Neural cell (in vitro differentiated cells): ENCODE data around the gene C1QTNF4. TPM values are rescaled to one million over a fixed set of nuclear protein-coding genes. Genes with fewer than 3 reads are reported as not detected.

Experiments used
- H2AFZ ChIP-seq: fragments of 200-600, 300-800 bp; sonication (generic), shearing (Covaris generic); 2 replicates; pipeline ENCODE4 v1.6.0; 2014; ENCODE audit warnings: low read depth, mild to moderate bottlenecking, antibody characterized with exemption, low read length, moderate library complexity
- H3F3A ChIP-seq: fragments of 200-600 bp; shearing (Covaris generic); 2 replicates; pipeline ENCODE4 v1.6.1; 2016; ENCODE audit warnings: mild to moderate bottlenecking, moderate library complexity, mixed read lengths, antibody characterized with exemption, low read length; ENCODE audit not compliant: insufficient read depth, poor library complexity, severe bottlenecking
- H3K27ac ChIP-seq: fragments of 200-600, 300-800 bp; sonication (generic), shearing (Covaris generic); 2 replicates; pipeline ENCODE4 v1.5.1; 2014; ENCODE audit warnings: mild to moderate bottlenecking, low read length, moderate library complexity
- H3K27me3 ChIP-seq: fragments of 300-800, 200-600 bp; sonication (generic), shearing (Covaris generic); 2 replicates; pipeline ENCODE4 v1.6.0; 2014; ENCODE audit warnings: mild to moderate bottlenecking, low read depth, low read length, moderate library complexity; ENCODE audit not compliant: insufficient read depth
- H3K36me3 ChIP-seq: fragments of 300-800, 200-600 bp; sonication (generic), shearing (Covaris generic); 2 replicates; pipeline ENCODE4 v1.5.1; 2014; ENCODE audit warnings: mild to moderate bottlenecking, antibody characterized with exemption, low read length, moderate library complexity; ENCODE audit not compliant: insufficient read depth
- H3K4me2 ChIP-seq: fragments of 300-800, 200-600 bp; sonication (generic), shearing (Covaris generic); 2 replicates; pipeline ENCODE4 v1.6.0; 2014; ENCODE audit warnings: mild to moderate bottlenecking, low read length
- H3K4me3 ChIP-seq: fragments of 300-800, 200-600 bp; sonication (generic), shearing (Covaris generic); 2 replicates; pipeline ENCODE4 v1.5.1; 2014; ENCODE audit warnings: mild to moderate bottlenecking, low read length, moderate library complexity
- H3K79me2 ChIP-seq: fragments of 200-600 bp; shearing (Covaris generic); replicated peaks from 2 replicates; pipeline ENCODE4 v1.6.0; 2014; ENCODE audit warnings: mild to moderate bottlenecking, low read length, moderate library complexity; ENCODE audit not compliant: insufficient read depth
- H3K9ac ChIP-seq: fragments of 300-800, 200-600 bp; sonication (generic), shearing (Covaris generic); 2 replicates; pipeline ENCODE4 v1.6.1; 2016; ENCODE audit warnings: mild to moderate bottlenecking, low read length, mixed read lengths
- H3K9me2 ChIP-seq: fragments of 200-600 bp; shearing (Covaris generic); 2 replicates; pipeline ENCODE4 v1.6.1; 2016; ENCODE audit warnings: mild to moderate bottlenecking, low read length, mixed read lengths; ENCODE audit not compliant: insufficient read depth
- H3K9me3 ChIP-seq: fragments of 200-600, 300-800 bp; sonication (generic), shearing (Covaris generic); 2 replicates; pipeline ENCODE4 v1.6.1; 2016; ENCODE audit warnings: mild to moderate bottlenecking, mixed run types, low read length, moderate library complexity, mixed read lengths
- H4K20me1 ChIP-seq: fragments of 200-600 bp; shearing (Covaris generic); 2 replicates; pipeline ENCODE4 v1.6.1; 2016; ENCODE audit warnings: mild to moderate bottlenecking, mixed run types; ENCODE audit not compliant: insufficient read depth
- CTCF ChIP-seq: fragments of 450-650 bp; IDR thresholded peaks from 2 replicates; pipeline ENCODE4 v1.5.1; 2014; ENCODE audit warnings: antibody characterized with exemption, mild to moderate bottlenecking, moderate library complexity; ENCODE audit not compliant: poor library complexity, severe bottlenecking
- EP300 ChIP-seq: fragments of 450-650 bp; conservative IDR thresholded peaks from 2 replicates; pipeline ENCODE4 v1.6.1; 2014; ENCODE audit warnings: antibody characterized with exemption, mild to moderate bottlenecking, moderate library complexity; ENCODE audit not compliant: poor library complexity, severe bottlenecking
- EZH2 ChIP-seq: fragments of 200-600, 300-800 bp; shearing (Covaris generic), sonication (generic); IDR thresholded peaks from 2 replicates; pipeline ENCODE4 v1.6.1; 2014; ENCODE audit warnings: antibody characterized with exemption, low read length, borderline replicate concordance, mild to moderate bottlenecking; ENCODE audit not compliant: insufficient read depth, poor library complexity, severe bottlenecking
- MXI1 ChIP-seq: fragments of 450-650 bp; conservative IDR thresholded peaks from 2 replicates; pipeline ENCODE4 v1.6.1; 2014; ENCODE audit warnings: antibody characterized with exemption, mild to moderate bottlenecking; ENCODE audit not compliant: poor library complexity, severe bottlenecking
- POLR2AphosphoS5 ChIP-seq: IDR thresholded peaks from 2 replicates; pipeline ENCODE4 v1.6.1; 2012
- RAD21 ChIP-seq: fragments of 450-650 bp; conservative IDR thresholded peaks from 2 replicates; pipeline ENCODE4 v1.6.1; 2014; ENCODE audit warnings: antibody characterized with exemption, mild to moderate bottlenecking, moderate library complexity
- REST ChIP-seq: IDR thresholded peaks from 2 replicates; pipeline ENCODE4 v1.6.1; 2012; ENCODE audit warnings: borderline replicate concordance
- SMC3 ChIP-seq: fragments of 450-650 bp; conservative IDR thresholded peaks from 2 replicates; pipeline ENCODE4 v1.6.1; 2014; ENCODE audit warnings: antibody characterized with exemption, mild to moderate bottlenecking, moderate library complexity; ENCODE audit not compliant: poor library complexity
- TAF1 ChIP-seq: IDR thresholded peaks from 2 replicates; pipeline ENCODE4 v1.6.1; 2012; ENCODE audit warnings: low read depth
- polyA plus RNA-seq: library from polyadenylated mRNA; depleted of rRNA; stranded (reverse); fragments of >200 nt; gene quantifications from 2 replicates; pipeline ENCODE4 v1.2.3, GENCODE V29; 2014

C1QTNF4 gene
- polyA plus RNA-seq, 1 donor from 2014 or later: 16.4 TPM

GRCh38 chr11:47586098-47586855 lies 7.9 kb downstream of the C1QTNF4 start, which contains the start of gene FAM180B:
TSS of gene FAM180B (plus strand) at chr11:47586678. CDS start at chr11:47586769, 91 bp downstream.
- Histone ChIP-seq H3K4me3 (no peak within 1 kb of the TSS), H3K36me3 (no peaks in the 10 kb centered on the region), H3F3A (no peaks in the 10 kb centered on the region), H3K9me3 (no peaks in the 10 kb centered on the region), H2AFZ (no peak within 1 kb of the TSS), H3K9me2 (no peaks in the 10 kb centered on the region), H3K27me3 (no peaks in the 10 kb centered on the region), H3K9ac (no peak within 1 kb of the TSS), H3K79me2 (no peaks in the 10 kb centered on the region), H3K27ac (no peak within 1 kb of the TSS), H4K20me1 (no peaks in the 10 kb centered on the region), H3K4me2 (no peak within 1 kb of the TSS)
- TF ChIP-seq TAF1: no peak
- no peak for TF ChIP-seq SMC3
- TF ChIP-seq EP300: no peak
- TF ChIP-seq CTCF: no peak
- TF ChIP-seq EZH2: no peak
- no peak for TF ChIP-seq MXI1
- TF ChIP-seq POLR2AphosphoS5: no peak
- TF ChIP-seq RAD21: no peak
- no peak for TF ChIP-seq REST

- H3K27ac ChIP-seq: no peak overlapping the region
- no peak for TF ChIP-seq POLR2AphosphoS5
- no peaks in the 10 kb centered on the region for H4K20me1 ChIP-seq
- H3K9me3 ChIP-seq: no peaks in the 10 kb centered on the region
- H2AFZ ChIP-seq: no peak overlapping the region
- no peak overlapping the region for H3K4me3 ChIP-seq
- H3K79me2 ChIP-seq: peaks cover 19% of the 10 kb centered on the region
- H3K4me2 ChIP-seq: no peak overlapping the region
- no peak overlapping the region for H3K9ac ChIP-seq
- no peaks in the 10 kb centered on the region for H3F3A ChIP-seq
- no peaks in the 10 kb centered on the region for H3K9me2 ChIP-seq
- peaks cover 4% of the 10 kb centered on the region for H3K36me3 ChIP-seq
- no peaks in the 10 kb centered on the region for H3K27me3 ChIP-seq
Observed at GRCh38 chr11:47583844-47584243, 10.4 kb downstream of the C1QTNF4 start.
